HG02885 (cell line): ENCODE data around the gene AAK1.
"Not testable (repeated sequence)": the region's sequence is repeated elsewhere in the genome, so short reads cannot be mapped to it uniquely, and the experiment has no call there.

ENCODE experiments used
- ATAC-seq: cut with Tn5 transposase; IDR thresholded peaks from one replicate; pipeline ENCODE4 v1.9.1; 2021; ENCODE audit warnings: mild to moderate bottlenecking; ENCODE audit not compliant: unreplicated experiment, poor library complexity

AAK1 gene

GRCh38 chr2:69629921-69630608 is 13.5 kb downstream of the AAK1 start:
- ATAC-seq = no peak

DNA sequence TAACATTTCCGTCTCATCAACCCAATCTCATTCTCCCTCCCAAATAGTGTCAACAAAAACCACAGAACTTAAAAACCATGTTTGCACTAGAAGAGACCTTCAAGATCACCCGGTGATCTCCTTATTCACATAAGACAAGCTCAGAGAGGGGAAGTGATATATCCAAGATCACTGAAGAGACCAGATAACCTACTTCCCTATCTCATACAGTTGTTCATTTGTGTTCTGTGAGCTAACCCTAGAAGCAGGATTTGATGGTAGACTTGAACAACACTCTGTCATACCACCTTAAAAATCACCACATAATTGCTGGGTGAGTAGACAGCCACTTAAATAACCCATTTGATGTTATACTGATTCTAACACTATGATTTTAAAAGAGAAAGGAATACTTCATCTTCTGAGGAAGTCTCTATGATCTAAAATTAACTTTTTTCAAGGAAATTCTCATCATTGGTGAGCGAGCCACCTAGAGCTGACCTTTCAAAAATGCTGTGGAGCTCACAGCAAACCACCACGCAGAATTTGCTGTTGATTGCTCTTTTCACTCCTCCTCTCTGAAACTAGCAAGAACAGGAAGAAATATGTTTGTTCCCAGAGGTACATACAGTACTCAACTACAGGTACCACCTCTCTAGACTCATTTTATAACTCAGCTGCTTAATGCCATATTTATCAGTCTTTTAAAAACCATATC is 15.1 kb downstream of the AAK1 start:
- no peak for ATAC-seq

GRCh38 chr2:69625078-69625795 is 18.3 kb downstream of the AAK1 start:
- ATAC-seq = no peak

DNA sequence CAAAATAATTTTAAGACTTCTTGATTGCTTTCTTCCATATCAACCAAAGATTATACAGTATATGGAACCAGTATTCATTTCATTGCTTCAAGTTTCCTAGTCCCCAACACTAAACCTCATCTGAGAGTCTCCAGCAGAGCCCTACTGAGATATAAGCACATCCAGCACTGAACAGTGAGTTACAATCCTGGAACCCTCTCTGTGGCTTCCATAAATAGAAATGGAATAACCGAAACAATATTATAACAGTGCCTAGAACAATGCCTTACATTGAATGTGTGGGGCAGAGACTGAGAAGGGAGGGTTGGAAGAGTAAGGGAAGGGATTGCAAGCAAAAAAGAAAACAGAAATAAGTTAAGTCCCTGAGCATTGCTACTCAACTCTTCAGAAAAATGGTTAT is 18.9 kb downstream of the AAK1 start:
- no peak for ATAC-seq

DNA sequence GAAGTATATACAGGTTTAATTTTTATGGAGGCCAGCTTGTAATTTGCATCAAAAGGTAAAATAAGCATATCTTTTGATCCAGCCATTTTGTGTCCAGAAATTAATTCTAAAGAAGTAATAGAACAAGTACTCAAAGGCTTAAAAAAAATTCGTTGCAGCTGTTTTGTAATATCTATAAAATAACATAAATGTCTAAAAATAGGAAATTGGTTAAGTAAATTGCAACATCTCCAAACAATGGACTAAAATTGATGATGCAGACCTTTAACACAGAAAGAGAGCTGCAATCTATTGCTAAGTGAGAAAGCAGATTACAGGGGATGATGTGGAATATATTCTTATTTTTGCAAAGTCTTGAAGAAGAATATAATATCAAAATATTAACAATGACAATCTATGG is 19.4 kb downstream of the AAK1 start:
- ATAC-seq = no peak

GRCh38 chr2:69623236-69623635 is 20.3 kb downstream of the AAK1 start:
- ATAC-seq = no peak

DNA sequence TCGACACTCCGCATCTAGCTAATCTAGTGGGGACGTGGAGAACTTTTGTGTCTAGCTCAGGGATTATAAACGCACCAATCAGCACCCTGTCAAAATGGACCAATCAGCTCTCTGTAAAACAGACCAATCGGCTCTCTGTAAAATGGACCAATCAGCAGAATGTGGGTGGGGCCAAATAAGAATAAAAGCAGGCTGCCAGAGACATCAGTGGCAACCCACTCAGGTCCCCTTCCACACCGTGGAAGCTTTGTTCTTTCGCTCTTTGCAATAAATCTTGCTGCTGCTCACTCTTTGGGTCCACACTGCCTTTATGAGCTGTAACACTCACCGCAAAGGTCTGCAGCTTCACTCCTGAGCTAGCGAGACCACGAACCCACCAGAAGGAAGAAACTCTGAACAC is 20.7 kb downstream of the AAK1 start:
- not testable (repeated sequence) for ATAC-seq

DNA sequence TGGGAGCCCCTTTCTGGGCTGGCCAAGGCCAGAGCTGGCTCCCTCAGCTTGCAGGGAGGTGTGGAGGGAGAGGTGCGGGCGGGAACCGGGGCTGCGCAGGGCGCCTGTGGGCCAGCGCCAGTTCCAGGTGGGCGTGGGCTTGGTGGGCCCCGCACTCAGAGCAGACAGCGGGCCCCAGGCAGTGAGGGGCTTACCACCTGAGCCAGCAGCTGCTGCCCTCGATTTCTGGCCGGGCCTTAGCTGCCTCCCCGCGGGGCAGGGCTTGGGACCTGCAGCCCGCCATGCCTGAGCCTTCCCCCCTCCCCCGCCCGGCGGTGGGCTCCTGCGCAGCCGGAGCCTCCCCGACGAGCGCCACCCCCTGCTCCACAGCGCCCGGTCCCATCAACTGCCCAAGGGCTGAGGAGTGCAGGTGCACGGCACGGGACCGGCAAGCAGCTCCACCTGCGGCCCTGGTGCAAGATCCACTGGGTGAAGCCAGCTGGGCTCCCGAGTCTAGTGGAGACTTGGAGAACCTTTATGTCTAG is 21.5 kb downstream of the AAK1 start:
- not testable (repeated sequence) for ATAC-seq

DNA sequence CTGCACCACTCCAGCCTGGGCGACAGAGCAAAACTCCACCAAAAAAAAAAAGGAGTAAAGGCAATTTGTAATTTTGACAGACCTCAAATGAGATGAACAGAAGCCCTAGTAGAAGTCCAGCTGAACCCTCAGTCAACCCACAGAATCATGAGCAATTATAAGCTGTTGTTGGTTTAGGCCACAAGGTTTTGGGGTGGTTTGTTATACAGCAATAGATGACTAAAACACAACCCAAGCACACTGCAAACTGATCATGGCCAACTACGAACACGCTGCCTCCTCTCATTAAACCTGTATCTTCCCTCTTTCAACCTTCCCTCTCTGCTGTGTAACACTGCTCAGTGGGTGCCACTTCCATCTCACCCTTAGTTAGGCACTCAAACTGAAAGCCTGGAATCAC is 22.1 kb downstream of the AAK1 start:
- ATAC-seq = no peak

DNA sequence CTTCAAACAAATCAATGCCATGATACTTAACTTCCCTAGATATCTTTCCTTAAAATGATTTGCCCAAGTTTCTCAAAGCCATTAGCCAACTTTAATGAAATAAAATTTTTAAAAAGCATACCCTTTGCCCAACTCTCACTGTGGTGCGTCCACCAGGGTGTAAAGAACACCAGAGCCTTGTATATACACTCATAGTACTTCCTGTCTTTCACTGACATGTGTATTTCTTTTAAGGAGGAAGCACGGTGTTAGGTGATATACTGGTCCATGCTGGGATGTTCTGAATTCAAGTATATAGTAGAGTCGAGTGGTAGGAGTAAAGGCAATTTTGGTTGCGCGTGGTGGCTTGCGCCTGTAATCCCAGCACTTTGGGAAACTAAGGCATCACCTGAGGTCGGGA is 22.7 kb downstream of the AAK1 start:
- no peak for ATAC-seq

DNA sequence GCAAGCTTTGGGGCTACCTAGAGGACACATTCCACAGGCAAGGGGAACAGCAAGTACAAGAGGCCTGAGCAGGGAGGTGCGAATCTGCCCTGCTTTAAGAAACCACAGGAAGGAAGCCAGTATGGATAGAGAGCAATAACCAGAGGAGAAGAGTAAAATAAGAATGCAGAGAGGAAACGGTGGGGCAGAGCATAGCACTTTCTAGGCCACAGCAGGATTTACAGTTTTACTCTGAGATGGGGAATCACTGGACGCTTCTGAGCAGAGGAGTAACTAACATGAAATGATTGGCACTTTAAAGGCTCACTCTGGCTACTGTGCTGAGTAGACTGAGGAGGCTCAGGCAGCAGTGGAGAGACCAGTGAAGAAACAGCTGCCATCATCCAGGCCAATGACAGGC is 23.8 kb downstream of the AAK1 start:
- ATAC-seq = no peak

GRCh38 chr2:69618362-69618761 is 25.2 kb downstream of the AAK1 start:
- ATAC-seq = no peak

DNA sequence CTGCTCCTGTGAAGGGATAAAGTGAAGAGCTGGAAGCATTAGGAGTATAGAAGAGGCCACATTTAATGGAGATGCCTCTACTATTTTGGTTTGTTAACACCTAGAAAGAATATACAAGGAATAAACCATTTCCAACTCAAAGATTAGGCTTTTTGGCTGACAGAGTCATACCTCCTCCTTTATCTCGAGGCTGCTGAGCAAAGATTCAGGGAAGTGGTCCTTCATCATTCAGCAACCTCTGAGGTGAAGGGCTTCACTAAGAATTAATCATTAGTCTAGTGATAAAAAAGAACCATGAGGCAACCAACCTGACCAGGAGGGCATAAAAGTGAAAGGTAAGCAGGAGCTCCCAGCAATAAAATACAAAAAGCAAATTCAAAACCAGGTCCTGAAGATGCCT is 25.8 kb downstream of the AAK1 start:
- no peak for ATAC-seq

DNA sequence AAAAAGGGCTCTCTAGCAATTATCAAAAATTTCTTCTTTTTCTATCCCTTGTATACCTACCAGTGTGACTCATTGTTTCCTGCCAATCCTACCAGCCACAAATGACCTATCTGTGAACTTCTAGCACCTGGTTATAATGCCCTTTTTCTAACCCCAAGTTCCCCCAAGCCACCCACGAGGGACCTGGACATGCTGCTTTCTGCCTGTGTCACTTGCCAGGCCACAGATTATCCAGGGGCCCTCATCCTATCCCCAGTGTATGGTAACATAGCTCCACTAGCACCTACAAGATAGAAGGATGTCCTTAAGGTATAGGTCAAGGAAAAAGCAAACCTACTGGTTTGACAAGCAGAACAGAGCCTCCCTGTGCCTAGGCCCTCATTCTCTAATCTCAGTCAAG is 26.8 kb downstream of the AAK1 start:
- ATAC-seq = no peak

DNA sequence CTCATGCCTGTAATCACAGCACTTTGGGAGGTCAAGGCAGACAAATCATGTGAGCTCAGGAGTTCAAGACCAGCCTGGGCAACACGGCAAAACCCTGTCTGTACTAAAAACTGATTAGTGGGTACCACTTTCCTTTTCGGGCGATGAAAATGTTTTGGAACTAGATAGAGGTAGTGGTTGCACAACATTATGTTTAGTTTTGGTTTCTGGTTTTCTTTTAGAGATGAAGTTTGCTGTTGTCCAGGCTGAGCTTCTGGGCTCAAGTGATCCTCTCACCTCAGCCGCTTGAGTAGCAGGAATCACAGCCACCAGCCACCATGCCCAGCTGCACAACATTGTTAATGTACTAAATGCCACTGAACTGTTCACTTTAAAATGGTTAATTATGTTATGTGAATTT is 27.6 kb downstream of the AAK1 start:
- no peak for ATAC-seq

DNA sequence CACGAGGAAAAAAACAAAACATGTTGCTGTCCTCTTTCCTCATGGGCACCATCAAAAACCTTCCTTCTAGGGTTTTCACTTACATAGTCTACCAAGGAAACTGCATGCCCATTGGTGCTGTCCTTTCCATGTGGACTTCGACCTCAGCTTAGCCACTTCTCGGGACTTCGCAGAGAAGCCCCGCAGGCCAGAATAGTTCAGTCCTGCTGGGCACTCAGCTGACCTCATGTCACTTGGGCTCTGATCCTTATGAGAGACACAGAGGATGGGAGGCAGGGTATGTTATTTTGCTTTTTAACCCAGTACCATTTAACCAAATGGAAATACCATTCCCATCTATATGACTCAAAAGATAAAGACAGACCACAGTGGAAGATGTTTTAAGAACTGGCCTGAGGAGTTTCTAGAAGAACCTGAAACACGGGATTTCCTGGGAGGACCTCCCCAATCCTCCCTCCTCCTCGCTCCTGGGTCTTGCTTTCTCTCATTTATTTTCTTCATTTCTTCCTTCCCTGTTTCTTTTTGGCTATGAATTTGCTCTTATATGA is 28.4 kb downstream of the AAK1 start:
- ATAC-seq = no peak

- no peak for ATAC-seq
These were observed 30.8 kb downstream of the AAK1 start for GRCh38 chr2:69612707-69613106.

DNA sequence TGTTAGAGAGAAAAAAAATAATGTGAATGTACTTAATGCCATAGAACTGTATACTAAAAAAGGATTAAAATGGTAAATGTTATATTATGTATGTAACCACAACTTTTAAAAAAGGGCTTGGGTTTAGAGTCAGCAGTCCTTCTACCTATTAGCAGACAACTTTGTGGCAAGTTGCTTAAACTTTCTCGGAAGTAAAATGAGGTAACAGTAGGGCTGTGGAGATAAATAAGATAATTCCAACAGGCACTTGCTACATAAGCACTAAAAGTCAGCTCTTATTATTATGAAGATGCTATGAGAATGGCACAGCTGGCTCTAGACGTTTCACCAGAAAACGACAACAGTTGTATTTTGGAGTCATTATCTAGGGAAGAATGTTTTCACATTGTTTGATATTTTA is 31.3 kb downstream of the AAK1 start:
- no peak for ATAC-seq

GRCh38 chr2:69608109-69608508 is 35.4 kb downstream of the AAK1 start:
- ATAC-seq = no peak

DNA sequence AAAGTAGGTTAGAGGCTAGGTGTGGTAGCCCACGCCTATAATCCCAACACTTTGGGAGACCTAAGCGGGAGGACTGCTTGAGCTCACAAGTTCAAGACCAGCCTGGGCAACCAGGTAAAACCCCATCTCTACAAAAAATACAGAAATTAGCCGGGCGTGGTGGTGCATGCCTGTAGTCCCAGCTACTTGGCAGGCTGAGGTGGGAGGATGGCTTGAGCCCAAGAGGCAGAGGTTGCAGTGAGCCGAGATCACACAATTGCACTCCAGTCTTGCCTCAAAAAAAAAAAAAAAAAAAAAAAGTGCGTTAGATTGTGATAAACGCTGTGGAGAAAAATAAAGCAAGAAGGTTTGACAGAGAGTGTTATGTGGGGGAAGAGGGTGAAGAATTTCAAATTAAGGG is 36.8 kb downstream of the AAK1 start:
- not testable (repeated sequence) for ATAC-seq

DNA sequence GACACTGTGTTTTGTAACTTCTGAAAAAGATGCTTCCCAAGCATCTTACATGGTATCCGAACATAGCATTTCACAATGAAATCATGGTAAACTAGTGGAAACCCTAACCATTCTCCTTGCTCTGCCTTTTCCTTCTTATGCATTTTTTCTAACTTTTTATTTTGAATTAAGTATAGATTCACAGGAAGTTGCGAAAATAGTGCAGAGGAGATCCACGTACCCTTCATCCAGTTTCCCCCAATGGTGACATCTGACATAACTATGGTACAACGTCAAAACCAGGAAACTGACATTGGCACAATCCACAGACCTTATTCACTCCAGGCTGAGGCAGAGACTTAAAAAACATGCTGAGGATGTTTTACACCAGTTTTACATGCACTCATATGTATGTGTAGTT is 38.3 kb downstream of the AAK1 start:
- no peak for ATAC-seq
